HepG2 (cell line): ENCODE measurements around the gene TTC23L.

Experiments
- ESRRA ChIP-seq: sonication (generic); formaldehyde crosslinking; IDR thresholded peaks from 2 replicates; pipeline ENCODE4 v1.5.1; 2020; ENCODE audit warnings: mild to moderate bottlenecking, low read depth, missing genetic modification reagents
- FOXK2 ChIP-seq: fragments of 450-650 bp; IDR thresholded peaks from 2 replicates; pipeline ENCODE4 v1.6.1; 2016
- SMAD3 ChIP-seq: sonication (generic); formaldehyde crosslinking; IDR thresholded peaks from 2 replicates; pipeline ENCODE4 v1.4.0; 2020; ENCODE audit warnings: missing genetic modification reagents
- ZFP82 ChIP-seq: sonication (generic); formaldehyde crosslinking; IDR thresholded peaks from 2 replicates; pipeline ENCODE4 v1.5.1; 2020; ENCODE audit warnings: mild to moderate bottlenecking, missing genetic modification reagents, borderline replicate concordance
- TF ChIP-seq, protein P1 (sequence below): sonication (generic); formaldehyde crosslinking; IDR thresholded peaks from 2 replicates; pipeline ENCODE4 v1.4.0; 2020; ENCODE audit warnings: missing genetic modification reagents, borderline replicate concordance
- TF ChIP-seq, protein P2 (sequence below): sonication (generic); formaldehyde crosslinking; IDR thresholded peaks from 2 replicates; pipeline ENCODE4 v1.5.0; 2020; ENCODE audit warnings: mild to moderate bottlenecking, missing genetic modification reagents, moderate library complexity

DNA sequence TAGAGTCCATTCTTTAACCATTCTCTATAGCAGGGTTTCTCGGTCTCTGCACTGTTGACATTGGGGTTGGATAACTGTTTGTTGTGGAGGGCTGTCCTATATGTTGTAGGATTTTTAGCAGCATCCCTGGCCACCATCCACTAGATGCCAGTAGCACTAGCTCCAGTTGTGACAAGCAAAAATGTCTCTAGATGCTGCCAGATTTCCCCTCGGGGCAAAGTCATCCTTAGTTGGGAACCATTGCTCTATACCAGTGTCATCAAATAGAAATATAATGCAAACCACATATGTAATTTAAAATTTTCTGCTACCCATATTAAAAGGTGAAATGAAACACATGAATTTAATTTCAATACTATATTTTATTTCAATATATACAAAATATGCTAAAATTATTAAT, 2.9 kb downstream of the TTC23L start:
- TF ChIP-seq ESRRA (CRISPR knock-in tag), result no peak
- TF ChIP-seq, protein P1, sequence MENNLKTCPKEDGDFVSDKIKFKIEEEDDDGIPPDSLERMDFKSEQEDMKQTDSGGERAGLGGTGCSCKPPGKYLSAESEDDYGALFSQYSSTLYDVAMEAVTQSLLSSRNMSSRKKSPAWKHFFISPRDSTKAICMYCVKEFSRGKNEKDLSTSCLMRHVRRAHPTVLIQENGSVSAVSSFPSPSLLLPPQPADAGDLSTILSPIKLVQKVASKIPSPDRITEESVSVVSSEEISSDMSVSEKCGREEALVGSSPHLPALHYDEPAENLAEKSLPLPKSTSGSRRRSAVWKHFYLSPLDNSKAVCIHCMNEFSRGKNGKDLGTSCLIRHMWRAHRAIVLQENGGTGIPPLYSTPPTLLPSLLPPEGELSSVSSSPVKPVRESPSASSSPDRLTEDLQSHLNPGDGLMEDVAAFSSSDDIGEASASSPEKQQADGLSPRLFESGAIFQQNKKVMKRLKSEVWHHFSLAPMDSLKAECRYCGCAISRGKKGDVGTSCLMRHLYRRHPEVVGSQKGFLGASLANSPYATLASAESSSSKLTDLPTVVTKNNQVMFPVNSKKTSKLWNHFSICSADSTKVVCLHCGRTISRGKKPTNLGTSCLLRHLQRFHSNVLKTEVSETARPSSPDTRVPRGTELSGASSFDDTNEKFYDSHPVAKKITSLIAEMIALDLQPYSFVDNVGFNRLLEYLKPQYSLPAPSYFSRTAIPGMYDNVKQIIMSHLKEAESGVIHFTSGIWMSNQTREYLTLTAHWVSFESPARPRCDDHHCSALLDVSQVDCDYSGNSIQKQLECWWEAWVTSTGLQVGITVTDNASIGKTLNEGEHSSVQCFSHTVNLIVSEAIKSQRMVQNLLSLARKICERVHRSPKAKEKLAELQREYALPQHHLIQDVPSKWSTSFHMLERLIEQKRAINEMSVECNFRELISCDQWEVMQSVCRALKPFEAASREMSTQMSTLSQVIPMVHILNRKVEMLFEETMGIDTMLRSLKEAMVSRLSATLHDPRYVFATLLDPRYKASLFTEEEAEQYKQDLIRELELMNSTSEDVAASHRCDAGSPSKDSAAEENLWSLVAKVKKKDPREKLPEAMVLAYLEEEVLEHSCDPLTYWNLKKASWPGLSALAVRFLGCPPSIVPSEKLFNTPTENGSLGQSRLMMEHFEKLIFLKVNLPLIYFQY (CRISPR knock-in tag), result no peak
- TF ChIP-seq SMAD3, result no peak
- TF ChIP-seq, protein P2, sequence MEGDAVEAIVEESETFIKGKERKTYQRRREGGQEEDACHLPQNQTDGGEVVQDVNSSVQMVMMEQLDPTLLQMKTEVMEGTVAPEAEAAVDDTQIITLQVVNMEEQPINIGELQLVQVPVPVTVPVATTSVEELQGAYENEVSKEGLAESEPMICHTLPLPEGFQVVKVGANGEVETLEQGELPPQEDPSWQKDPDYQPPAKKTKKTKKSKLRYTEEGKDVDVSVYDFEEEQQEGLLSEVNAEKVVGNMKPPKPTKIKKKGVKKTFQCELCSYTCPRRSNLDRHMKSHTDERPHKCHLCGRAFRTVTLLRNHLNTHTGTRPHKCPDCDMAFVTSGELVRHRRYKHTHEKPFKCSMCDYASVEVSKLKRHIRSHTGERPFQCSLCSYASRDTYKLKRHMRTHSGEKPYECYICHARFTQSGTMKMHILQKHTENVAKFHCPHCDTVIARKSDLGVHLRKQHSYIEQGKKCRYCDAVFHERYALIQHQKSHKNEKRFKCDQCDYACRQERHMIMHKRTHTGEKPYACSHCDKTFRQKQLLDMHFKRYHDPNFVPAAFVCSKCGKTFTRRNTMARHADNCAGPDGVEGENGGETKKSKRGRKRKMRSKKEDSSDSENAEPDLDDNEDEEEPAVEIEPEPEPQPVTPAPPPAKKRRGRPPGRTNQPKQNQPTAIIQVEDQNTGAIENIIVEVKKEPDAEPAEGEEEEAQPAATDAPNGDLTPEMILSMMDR, result no peak
- TF ChIP-seq FOXK2, result no peak
- TF ChIP-seq ZFP82, result no peak
